HTERT RPE-1 (cell line): ENCODE results near the gene CFAP251.
"Not testable (repeated sequence)": the region's sequence is repeated elsewhere in the genome, so short reads cannot be mapped to it uniquely, and the experiment has no call there.

Experiments
- in situ Hi-C: fragments of 300-500 bp; cut with MboI; formaldehyde crosslinking; loops from 4 replicates; pipeline ENCODE4 v1.14.3; 2020; ENCODE audit warnings: low sequenced_read_pairs

The CFAP251 gene, protein sequence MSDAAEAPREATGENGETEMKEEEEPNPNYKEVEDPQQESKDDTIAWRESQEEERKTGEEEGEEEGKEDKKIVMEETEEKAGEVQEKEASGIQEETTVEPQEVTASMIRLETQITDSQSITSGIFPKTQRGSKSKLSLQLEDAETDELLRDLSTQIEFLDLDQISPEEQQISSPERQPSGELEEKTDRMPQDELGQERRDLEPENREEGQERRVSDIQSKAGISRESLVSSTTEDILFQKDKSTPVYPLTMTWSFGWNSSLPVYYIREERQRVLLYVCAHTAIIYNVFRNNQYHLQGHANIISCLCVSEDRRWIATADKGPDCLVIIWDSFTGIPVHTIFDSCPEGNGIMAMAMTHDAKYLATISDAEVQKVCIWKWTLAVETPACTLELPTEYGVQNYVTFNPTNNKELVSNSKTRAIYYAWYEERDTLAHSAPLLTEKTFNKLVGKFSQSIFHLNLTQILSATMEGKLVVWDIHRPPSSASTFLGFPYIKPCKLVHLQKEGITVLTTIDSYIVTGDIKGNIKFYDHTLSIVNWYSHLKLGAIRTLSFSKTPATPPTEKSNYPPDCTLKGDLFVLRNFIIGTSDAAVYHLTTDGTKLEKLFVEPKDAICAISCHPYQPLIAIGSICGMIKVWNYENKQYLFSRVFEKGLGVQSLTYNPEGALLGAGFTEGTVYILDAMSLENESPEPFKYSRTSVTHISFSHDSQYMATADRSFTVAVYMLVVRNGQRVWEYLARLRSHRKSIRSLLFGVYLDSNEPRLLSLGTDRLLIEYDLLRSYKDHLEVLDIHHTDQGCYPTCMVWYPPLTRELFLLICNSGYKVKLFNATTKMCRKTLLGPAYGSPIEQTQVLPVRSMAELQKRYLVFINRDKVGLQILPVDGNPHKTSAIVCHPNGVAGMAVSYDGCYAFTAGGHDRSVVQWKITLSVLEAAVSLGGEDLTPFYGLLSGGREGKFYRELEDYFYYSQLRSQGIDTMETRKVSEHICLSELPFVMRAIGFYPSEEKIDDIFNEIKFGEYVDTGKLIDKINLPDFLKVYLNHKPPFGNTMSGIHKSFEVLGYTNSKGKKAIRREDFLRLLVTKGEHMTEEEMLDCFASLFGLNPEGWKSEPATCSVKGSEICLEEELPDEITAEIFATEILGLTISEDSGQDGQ

DNA sequence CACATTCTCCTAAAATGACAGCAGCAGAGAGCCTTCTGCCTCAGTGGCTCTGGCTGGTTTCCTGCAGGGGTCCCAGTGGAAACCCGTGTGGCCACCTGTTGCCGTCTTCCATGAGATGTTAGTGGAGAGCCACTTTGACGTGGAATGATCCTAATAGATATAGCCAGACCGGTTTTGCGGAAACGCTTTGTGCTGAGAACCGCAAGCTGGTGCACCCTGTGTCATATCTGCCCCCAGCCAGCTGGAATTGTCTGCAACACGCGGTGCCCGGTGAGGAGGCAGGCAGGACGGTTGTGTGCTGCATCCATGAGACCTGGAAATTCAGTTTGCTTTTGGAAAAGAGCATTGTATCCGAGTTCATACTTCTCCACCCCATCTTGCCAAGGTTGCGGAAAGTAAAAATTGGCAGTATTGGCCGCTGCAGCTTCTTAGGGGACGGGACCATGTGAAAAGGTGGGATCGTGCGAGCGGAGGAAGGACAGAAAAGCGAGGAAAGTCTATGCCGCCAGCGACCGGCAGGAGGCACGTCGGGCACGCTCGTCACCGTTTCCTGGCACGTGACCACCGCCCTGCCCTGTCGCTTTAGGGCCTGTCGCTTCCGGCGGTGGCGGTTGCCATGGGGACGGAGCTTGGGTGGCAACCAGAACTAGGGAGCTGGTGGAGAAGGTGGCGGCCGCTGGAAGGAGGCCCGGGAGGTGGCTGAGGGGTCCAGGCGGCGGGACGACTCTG, at the start of gene CFAP251:
Gene CFAP251 (plus strand): TSS at position 643 of the 729 bp plus-strand sequence. CDS start 2,714 bp downstream, outside the sequence.
- in situ Hi-C loops, result no loop called here

DNA sequence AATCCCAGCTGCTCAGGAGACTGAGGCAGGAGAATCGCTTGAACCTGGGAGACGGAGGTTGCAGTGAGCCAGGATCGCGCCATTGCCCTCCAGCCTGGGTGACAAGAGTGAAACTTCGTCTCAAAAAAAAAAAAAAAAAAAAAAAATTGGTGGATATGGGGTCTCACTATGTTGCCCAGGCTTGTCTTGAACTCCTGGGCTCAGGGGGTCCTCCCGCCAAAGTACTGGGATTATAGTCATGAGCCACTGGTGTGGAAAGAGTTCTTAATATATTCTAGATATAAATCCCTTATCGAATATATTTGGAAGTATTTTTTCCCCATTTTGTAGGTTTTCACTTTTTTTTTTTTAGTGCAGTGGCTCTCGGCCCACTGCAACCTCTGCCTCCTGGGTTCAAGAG, 49.2 kb upstream of the CFAP251 start:
- in situ Hi-C loops, result not testable (repeated sequence)

DNA sequence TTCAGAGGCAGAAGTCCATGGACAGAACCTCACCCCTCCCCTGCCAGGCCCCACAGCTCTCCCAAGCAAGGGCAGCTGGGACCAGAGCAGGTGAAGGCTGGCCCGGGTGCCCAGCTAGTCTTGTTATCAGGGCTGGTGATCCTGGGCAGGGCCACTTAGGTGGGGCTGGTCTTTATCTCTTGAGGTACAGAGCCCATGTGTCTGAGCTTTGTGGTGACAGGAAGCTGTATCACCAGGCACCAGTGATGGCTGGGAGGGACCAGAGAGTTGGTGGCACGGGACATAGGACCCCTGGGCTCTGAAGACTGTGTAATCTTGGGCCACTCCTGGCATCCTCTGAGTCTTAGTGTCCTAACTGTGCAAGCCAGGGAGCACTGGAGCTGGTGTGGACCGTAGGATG, 46.9 kb upstream of the CFAP251 start:
- in situ Hi-C loops, result no loop called here

DNA sequence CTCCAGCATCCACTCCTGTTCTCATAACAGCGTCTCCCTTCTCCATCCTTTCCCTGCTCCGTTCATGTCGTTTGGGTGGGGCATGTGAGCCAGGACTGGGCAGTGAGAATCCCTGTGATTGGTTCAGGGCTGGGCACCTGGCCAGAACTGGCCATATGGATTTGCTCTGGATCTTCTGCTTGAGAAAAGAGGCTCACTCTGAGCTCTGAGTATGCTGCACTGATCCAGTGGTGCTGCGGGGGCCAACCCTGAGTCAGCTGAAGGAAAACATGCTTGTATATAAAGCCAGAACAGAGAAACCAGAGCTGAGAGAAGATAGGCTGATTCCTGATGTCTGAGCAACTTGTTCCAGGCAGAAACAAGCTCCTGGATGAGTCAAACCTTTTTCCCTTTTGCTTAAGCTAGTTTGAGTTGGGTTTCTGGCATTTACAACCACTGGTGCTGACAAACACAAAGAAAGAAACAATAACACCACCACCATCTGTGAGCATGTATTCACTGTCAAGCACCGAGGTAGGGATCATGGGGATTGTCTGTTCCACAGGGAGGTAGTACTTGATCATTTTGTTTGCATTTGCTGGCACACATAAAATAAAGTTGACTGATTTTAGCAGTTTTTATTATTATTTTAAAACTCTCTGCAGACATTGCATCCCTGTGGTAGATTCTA, 45.7 kb upstream of the CFAP251 start:
- in situ Hi-C loops, result no loop called here

DNA sequence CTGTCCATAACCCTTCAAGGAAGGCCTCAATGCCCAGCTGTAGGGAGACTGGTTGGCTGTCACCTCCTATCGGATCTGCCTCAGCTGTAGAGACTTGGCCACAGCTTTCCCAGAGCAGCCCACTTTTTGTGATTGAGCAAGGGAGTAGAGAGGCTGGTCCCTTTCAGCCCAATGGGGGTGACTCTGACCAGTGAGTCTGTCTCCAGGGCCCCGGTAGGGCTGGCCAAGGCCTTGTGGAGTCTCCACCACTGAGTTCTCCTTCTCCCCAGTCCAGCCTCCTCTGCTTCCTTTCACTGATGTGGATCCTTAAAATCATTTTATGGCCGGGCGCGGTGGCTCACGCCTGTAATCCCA, 45.2 kb upstream of the CFAP251 start:
- in situ Hi-C loops, result no loop called here

DNA sequence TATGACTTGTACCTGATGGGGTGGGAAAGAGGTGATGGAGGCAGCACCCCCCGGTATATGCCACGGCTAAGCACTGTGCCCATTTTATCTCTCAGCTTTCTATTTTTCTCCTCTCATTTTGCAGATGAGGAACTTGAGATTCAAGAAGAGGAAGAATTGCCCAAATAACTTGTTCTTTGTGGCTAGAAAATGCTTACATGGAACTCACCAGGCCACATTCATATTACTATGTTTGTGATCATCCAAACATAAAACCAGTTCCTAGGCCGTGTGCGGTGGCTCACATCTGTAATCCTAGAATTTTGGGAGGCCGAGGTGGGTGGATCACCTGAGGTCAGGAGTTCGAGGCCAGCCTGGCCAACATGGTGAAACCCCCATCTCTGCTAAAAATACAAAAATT, 44.3 kb upstream of the CFAP251 start:
- in situ Hi-C loops, result no loop called here

DNA sequence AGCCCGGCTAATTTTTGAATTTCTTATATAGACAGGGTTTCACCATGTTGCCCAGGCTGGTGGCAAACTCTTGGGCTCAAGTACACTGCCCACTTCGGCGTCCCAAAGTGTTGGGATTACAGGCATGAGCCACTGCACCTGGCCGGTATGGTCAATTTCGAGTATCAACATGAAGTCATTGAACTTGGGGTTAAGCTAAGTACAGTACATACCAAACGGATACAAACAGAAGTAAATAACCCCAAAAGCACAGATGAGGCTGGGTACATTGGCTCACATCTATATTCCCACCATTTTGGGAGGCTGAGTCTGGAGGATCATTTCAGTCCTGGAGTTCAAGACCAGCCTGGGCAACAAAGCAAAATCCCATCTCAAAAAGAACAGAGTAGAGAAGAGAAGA, 42.8 kb upstream of the CFAP251 start:
- in situ Hi-C loops, result no loop called here

DNA sequence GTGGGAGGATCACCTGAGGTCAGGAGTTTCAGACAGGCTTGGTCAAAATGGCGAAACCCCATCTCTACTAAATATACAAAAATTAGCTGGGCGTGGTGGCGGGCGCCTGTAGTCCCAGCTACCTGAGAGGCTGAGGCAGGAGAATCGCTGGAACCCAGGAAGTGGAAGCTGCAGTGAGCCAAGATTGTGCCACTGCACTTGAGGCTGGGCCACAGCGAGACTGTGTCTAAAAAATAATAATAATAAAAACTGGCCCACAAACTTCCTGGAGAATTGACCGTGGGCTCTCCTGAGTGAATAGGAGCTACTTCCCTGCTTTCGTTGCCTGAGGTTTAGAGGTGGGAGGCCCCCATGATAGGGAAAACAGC, 42.3 kb upstream of the CFAP251 start:
- in situ Hi-C loops, result not testable (repeated sequence)

DNA sequence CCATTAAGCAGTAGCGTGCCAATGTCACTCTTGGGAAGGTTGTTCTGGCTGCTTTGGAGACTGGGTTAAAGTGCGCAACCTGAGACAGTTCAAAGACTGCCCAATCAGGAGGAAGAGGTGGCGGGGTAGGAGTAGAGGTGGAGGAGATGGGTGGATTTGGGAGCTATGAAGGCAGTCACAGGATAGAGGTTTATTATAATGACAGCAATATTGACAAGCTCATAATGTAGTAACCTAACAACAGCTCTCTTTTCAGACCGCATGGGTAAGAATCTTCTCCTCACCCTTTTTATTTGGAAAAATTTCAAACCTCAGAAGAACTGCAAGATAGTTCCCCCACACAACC, 35.1 kb upstream of the CFAP251 start:
- in situ Hi-C loops, result no loop called here

DNA sequence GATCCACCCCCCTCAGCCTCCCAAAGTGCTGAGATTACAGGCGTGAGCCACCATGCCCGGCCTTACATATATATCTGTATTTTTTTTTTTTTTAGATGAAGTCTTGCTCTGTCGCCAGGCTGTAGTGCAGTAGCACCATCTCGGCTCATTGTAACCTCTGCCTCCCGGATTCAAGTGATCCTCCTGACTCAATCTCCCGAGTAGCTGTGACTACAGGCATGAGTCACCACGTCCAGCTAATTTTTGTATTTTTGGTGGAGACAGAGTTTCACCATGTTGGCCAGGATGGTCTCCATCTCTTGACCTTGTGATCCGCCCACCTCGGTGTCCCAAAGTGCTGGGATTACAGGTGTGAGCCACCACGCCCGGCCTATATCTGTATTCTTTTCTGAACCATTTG, 33.3 kb upstream of the CFAP251 start:
- in situ Hi-C loops, result not testable (repeated sequence)

DNA sequence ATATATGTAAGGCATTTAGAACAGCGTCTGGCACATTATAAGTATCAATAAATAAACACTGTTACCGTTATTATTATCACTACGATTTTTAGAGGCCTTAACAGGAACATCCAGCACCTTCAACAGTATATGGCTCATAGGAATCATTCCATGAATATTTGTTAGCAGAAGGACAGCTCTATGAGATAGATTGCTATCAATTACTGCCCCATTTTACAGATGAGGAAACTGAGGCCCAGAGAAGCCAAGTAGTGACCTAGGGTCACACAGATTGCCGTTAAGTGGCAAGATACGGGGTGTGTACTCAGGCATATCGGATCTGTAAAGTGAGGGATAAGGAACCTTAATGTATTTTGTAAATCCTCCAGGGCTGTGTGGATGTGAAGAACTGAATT, 30.3 kb upstream of the CFAP251 start:
- in situ Hi-C loops, result no loop called here

DNA sequence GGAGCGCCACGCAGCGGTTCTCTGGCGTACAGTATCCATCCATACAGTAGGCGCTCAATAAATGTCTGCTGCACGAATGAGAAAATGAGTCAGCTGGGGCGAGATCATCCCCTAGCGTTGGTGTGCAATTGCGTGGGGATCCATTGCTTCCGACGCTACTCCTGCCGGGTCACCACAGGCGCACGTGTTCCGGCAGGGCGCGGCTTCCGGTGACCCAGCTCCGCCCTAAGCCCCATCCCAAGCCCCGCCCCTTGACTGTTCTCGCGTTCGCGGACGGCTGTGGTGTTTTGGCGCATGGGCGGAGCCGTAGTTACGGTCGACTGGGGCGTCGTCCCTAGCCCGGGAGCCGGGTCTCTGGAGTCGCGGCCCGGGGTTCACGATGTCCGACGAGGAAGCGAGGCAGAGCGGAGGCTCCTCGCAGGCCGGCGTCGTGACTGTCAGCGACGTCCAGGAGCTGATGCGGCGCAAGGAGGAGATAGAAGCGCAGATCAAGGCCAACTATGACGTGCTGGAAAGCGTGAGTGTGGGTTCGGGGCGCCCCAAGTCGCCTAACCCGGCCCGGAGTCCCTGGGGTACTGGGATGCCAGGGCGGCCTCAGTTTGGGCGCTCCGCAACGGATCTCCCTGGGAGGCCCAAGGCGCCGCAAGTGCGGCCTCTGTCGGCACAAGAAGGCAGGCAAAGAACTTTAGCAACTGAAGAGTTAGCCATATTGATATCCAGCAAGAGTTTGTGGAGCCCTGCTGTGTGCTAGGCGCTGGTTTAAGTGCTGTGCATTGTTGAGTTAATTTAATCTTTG, 29.7 kb upstream of the CFAP251 start, which contains the start of gene PSMD9:
Gene PSMD9 (plus strand): TSS at position 313 of the 796 bp plus-strand sequence. CDS start 67 bp downstream, at position 380.
- in situ Hi-C loops, result no loop called here

DNA sequence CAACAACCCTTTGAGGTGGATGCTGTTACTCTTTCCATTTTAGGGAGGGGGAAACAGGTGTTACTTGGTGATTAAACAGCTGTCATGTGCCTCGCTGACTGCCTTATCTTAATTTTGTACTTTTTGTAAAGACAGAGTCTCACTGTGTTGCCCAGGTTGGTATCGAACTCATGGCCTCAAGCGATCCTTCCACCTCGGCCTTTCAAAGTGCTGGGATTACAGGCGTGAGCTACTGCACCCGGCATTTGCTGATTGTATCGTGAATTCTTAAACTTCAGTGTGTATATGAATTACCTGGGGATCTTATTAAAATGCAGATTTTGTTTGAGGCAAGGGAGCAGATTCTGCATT, 29.1 kb upstream of the CFAP251 start:
- in situ Hi-C loops, result no loop called here

DNA sequence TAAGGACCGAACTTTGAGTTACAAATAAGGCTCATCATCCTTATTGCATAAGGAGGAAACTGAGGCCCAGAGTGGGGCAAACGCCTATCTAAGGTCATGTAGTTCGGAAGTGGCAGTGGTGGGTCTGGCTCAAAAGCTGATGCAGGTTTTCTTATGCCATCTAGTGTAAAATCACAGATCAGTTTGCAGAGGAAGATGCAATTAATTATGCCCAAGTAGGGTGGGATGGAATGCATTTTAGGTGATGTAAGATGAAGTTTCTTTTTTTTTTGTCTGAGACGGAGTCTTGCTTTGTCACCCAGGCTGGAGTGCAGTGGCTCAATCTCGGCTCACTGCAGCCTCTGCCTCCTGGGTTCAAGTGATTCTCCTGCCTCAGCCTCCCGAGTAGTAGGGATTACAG, 28.7 kb upstream of the CFAP251 start:
- in situ Hi-C loops, result not testable (repeated sequence)

DNA sequence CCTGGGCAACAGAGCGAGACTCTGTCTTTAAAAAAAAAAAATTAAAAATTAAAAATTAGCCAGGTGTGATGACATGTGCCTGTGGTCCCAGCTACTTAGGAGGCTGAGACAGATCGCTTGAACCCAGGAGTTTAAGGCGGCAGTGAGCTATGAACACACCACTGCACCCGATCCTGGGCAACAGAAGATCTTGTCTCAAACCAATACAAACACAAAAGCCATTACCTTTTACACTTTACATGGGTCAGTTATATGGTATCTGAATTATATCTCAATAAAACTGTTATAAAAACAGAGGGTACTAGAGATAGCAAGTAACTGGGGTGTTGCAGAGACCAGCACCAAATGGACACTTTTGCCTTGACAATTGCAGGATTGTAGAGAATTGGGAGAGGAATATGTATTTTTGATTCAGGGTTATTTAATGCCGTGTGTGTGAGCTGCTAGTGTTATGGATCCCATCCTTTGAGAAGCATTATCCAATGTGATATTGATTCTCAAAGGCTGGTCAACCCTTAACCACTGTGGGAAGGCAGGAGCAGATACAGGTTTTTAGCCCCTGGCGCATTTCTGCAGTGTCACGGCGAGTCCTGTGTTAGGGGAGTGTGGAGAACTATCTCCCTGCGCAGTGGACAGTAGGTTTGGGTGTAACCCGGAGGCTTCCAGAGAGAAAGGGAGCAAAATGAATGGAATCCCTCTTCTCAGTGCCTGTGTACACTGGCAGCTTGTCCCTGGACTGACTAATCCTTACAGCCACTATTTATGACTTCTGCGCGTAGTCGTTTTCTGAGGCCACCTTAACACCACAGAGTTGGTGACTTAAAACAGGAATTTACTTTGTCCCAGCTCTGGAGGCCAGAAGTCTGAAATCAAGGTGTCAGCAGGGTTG, 25.5 kb upstream of the CFAP251 start:
- in situ Hi-C loops, result no loop called here

DNA sequence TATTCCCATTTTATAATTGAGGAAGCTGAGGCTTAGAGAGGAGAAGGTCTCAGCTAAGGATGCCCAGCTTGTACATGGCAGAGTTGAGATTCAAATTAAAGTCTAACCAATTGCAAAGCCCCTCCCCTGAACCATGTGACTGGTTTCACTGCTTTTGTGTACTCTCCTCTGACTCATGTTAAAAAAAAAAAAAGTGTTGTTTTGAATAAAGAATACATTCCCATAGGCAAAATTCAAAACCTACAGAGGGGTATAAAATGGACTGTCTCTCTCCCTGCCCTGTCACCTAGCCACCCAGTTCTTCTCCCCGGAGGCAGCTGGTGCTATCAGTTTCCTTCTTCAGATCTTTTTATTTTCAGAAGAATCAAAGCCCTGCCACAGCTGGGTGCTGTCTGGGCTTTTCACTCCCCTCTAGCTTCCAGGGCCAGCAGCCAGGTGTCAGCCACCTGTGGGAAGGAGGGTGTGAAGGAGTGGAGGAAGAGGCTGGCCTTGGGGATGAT, 24.4 kb upstream of the CFAP251 start:
- in situ Hi-C loops, result no loop called here

DNA sequence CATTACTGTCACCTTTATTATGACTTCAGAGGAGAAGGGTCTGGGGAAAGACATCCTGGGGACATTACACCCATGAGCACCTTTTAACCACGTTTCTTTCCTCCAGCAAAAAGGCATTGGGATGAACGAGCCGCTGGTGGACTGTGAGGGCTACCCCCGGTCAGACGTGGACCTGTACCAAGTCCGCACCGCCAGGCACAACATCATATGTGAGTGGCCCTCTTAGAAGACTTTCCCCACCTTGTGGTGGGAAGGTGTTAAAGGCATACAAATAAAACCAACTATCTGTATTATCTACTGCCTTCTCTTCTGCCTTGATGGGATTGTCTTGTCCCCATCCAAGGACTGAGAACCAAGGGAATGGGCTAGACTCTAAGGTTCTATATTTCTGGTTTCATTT, 23.8 kb upstream of the CFAP251 start:
- in situ Hi-C loops, result no loop called here

DNA sequence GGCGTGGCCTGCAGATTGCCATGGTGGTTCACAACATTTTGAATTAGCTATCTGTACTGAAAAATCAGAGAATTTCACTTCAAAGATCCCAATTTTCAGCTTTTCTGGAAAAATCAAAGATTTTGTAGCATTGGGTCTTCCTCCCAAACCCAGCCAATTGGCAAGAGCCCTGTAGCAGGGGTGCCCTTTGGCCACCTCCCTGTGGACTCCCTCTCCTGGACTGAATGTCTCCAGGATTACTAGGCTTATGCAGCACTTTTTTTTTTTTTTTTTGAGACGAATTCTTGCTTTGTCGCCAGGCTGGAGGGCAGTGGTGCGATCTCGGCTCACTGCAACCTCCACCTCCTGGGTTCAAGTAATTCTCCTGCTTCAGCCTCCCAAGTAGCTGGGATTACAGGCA, 20.1 kb upstream of the CFAP251 start:
- in situ Hi-C loops, result no loop called here

DNA sequence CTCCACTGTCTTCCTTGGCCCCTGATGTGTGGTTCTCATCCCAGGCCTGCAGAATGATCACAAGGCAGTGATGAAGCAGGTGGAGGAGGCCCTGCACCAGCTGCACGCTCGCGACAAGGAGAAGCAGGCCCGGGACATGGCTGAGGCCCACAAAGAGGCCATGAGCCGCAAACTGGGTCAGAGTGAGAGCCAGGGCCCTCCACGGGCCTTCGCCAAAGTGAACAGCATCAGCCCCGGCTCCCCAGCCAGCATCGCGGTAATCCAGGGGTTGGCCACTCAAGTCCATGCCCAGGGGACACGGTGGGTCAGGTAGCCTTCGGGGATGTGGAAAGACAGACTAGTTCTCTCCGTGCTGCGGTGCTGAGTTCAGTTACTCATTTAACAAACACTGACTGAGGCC, 18.8 kb upstream of the CFAP251 start:
- in situ Hi-C loops, result no loop called here
